HG03045 (cell line): Measurements from ENCODE around the gene ATE1.
"Not testable (repeated sequence)": the region's sequence is repeated elsewhere in the genome, so short reads cannot be mapped to it uniquely, and the experiment has no call there.

ENCODE experiments used
- ATAC-seq: cut with Tn5 transposase; IDR thresholded peaks from one replicate; pipeline ENCODE4 v1.9.1; 2021; ENCODE audit warnings: mild to moderate bottlenecking, moderate library complexity; ENCODE audit not compliant: unreplicated experiment

The ATE1 gene

DNA sequence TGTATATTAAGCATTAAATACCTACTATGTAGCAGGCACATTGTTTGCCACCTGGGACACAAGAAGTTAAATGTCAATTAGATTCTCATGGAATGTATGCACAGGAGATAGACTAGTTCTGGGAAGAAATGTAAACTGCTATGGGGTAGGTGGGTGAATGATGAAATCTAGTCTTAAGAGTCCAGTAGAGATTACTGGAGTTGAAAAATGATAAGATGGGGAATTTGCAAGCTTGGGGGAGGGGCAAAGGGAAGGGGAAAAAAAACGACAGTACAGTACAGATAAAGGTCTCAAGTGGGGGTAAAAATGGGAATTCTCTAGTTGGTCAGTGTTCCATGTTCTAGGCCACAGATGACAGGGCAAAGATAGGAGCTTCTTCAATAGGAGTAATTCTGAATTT, 94.4 kb downstream of the ATE1 start:
- no peak for ATAC-seq

DNA sequence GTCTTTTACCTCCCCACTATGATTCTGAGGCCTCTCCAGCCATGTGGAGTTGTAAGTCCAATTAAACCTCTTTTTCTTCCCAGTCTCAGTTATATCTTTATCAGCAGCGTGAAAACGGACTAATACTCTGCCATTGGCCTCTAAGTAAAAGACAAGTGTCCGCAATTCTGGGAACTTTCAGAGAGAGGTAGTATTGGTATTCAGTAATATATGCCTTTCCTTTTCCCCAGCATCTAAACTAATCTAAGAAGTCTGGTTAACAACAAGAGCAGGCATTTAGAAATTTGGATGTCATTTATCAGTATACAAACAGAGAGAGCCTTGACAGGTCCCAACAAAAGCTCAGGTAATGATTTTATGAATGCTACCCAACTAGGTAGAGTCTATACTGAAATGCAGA, 95.2 kb downstream of the ATE1 start:
- ATAC-seq = no peak

DNA sequence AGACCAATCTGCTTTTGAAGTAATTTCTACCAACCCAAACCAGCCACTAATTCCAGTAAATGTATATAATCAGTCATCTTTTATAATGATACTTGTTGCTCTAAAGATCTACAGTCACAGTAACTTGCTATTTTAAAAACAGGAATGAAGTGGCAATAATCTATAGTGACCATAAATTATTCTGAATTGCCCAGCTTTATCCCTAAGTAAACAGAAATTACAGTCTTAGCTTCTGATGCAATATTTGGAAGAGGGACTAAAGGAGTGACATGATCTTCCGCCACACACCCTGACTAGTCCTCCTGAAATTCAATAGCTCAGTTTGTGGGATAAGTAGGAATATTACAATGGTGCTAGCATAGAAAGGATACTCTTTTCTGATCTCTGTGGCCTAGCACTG, 96.1 kb downstream of the ATE1 start:
- ATAC-seq = no peak

DNA sequence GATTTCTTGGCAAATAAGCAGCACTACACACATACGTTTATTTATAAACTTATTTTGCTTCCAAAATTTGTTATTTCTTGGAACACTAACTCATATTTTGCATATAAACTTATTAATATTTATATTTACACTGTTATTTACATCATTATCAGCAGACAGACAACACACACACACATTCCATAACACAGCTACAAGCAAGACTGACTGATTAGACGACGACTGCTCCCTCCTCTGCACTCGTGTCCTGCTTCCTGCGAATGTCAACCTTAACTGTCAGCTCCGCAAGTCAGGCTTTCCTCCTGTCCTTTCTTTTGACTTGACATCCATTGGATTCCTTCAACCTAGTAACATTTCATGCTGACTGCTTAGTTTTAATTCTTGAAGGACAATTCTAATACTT, 96.6 kb downstream of the ATE1 start:
- no peak for ATAC-seq

DNA sequence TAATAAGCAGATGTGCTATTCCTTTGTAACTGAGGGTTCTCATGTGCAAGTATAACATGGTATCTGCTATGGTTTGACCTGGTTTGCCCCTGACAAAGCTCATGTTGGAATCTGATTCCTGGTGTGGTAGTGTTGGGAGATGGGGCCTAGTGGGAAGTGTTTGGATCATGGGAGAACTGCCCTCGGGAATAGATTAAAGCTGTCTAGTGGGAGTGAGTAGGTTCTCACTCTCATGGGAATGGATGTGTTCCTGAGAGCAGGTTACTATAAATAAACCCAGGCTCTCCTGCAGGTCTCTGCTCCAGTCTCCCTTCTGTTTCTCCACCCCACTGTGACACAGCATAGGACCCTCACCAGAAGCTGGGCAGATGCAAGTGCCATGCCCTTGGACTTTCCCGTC, 97.7 kb downstream of the ATE1 start:
- no peak for ATAC-seq

DNA sequence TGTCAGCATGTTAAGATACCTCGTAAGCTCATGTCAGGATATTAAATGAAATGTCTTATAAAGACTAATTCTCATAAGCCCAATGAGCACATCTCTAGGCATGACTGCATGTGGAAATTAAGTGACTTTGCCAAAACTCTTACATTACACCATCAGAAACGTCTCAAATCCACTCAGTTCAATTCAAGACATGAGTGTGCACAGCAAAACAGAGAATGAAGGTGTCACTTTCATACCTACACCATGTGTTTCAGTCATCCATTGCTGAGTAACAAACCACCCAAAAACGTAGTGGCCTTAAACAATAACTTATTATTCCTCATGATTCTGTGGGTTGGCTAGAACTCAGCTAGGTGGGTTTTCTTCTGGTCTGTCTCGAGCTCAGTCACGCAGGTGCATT, 99.8 kb downstream of the ATE1 start:
- ATAC-seq = no peak

DNA sequence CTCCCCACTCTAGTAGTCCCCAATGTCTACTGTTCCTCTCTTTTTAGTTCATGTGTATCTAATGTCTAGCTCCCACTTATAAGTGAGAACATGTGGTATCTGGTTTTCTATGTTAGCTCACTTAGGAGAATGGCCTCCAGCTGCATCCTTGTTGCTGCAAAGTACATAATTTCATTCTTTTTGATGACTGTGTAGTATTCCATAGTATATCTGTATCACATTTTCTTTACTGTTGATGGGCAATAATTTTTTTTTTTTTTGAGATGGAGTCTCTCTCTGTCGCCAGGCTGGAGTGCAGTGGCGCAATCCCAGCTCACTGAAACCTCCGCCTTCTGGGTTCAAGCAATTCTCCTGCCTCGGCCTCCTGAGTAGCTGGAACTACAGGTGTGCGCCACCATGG, 101.1 kb downstream of the ATE1 start:
- ATAC-seq = not testable (repeated sequence)

DNA sequence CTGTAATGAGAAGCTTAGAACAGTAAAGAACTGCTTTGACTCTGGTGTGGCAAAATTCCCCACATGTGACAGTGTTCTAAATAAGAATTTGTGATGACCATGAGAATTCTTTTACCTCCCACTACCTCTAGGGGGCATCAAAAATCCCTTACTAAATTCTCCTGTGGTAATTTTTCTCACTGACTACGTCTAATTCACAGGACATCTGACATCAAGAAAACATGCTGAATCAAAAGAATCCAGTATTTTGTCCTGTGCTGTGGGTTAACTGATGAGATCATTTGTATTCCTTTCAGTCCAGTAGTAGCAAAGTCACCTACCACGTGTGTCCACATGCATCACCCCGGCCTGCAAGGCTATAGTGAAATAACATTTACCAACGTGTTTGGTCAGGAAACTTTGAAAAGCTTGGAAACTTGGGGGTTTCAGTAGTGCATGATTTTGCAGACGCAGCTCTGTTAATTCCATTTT, 103.8 kb downstream of the ATE1 start:
- no peak for ATAC-seq

DNA sequence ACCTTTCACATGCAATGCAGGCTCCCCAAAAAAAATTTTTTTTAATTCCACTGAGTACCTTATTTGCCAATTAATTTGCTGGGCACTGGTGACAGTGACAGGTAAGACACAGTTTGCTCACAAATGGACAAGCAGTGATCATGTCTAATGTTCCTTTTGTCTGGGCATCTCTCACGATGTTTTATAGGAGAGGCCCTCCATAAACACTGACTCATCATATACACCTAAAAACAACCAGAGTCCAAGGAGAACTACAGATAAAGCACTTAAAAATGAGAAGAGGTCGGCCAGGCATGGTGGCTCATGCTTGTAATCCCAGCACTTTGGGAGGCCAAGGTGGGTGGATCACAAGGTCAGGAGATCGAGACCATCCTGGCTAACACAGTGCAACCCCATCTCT, 105.1 kb downstream of the ATE1 start:
- ATAC-seq = no peak

DNA sequence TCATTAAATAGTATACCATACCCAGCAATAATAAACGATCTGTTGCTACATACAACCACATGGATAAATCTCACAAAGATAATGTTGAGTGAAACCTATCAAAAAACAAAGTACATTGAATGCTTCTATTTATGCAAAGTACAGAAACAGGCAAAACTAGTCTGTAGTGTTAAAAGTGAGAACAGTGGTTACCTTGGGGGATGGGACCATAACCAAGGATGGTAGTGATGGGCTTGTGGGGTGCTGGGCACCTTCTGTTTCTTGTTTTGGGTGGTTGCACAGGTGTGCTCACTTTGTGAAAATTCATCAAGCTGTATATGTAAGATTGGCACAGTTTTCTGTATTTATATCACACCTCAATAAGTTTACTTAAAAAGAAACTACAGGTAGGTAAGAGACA, 105.7 kb downstream of the ATE1 start:
- no peak for ATAC-seq

DNA sequence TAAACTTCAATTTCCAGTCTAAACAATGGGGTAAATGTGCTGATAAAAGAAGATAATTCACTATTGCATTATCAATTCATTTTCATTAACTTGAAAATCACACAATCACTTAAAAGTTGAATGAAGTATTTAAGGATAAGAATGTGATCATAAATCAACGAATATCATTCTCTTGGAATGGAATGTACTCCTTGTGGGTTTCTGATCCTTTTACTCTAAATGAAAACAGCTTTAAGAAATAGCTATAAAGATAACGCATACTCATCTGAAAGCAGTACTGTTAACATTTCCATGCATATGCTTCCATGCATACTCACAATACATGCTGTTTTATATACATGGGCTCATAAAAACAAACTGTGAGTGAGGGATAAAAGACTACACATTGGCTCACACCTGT, 108.8 kb downstream of the ATE1 start:
- no peak for ATAC-seq

DNA sequence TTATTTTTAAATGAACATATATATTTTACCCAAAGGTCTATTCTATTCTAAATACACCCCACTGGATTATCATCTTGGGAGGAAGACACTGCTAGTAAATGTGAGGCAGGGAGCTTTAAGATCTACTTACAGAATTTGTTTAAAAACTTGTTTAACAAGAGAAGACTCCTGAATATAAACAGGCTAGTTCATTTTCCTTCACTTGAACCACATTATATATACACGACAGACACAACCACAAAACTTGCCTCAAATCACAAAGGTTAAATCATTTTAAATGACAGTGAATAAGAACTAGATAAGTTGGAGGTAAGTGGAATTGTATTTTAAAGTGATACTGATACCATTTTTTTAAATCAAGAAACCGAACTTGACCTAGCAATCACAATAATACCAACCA, 109.2 kb downstream of the ATE1 start:
- ATAC-seq = no peak

DNA sequence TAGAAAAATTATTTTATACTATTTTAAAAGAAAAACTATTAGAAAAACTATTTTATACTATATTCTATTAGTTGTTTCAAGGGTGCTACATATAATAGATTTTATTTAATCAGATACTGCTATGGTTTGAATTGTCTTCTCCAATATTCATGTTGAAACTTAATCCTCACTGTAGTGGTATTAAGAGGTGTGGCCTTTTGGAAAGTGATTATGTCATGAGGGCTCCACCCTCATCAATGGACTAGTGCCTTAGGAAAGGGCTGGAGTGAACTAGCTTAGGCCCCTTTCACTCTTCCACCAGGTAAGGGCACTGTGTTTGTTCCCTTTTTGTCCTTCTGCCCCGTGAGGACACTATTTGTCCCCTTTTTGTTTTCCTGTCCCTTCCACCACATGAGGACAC, 111.6 kb downstream of the ATE1 start:
- no peak for ATAC-seq

DNA sequence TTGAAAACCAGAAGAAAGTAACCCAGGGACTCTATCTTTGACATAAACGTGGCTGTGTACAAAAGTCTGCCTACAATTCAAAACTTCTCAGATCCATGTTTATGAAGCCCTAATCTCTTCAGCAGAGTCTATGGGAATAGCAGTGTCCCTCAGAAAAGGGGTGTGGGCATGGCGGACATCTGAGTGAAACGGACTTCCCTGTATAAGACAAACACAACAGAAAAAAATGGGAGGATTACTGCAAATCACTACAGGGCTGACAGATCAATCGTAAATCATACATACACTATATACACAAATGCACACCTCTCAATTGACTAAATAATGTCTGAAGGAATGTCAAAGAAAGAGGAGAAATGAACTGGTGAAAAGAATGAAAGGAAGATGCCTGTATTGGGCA, 114.0 kb downstream of the ATE1 start:
- ATAC-seq = no peak

DNA sequence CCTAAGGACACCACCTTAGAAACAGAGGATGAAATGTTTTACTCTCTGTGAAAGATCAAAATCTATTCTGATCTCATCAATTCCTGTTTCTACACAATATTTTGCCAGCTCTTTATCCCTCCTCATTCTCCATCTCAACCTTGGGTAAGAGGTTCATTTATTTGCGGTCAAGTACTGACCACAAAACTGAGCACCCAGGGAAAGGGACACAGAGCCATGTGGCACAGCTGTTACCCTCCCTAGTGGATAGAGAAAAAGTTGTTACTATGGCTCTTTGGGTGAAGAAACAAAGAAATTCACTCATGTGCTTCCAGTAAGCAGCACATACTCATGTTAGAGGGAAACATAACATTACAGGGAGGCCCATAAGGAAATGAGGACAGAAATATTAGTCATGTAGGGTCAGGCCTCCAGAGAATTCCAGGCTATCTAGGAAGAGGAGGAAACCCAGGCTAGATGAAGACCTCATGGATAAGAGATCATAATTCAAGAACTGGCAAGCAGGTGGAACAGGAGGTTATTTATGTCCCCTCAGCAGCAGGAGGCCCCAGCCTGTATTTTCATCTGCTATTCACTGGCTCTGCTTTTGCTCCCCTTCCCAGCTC, 114.5 kb downstream of the ATE1 start:
- no peak for ATAC-seq

DNA sequence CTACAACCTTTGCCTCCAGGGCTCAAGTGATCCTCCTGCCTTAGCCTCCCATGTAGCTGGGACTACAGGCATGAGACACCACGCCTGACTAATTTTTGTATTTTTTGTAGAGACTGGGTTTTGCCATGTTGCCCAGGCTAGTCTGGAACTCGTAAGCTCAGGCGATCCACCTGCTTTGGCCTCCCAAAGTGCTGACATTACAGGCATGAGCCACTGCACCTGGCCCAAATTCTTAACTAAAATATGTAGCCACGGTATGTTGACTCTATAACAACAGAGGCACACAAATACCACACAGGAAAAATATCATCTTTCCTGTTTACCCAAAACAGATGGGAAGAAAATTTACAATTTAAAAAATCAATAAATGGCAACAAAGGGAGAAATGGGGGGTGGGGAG, 115.8 kb downstream of the ATE1 start:
- no peak for ATAC-seq

DNA sequence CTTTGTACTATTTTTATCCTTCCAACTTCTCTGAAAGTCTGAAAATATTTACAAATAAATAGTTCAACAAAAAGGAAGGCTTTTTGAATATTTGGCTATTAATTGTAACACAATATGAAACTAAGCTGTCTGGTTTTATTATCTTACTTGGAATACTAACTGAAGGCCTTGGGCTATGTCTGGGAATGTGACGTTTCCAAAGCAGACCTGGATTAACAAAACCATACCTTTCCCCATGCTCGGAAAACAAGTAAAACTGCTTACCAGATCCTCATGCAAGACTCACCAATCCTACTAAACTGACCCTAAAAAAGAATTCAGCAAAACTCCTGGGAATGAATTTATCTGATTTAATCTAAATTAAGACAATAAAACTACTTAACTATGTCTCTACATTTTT, 116.4 kb downstream of the ATE1 start:
- no peak for ATAC-seq

DNA sequence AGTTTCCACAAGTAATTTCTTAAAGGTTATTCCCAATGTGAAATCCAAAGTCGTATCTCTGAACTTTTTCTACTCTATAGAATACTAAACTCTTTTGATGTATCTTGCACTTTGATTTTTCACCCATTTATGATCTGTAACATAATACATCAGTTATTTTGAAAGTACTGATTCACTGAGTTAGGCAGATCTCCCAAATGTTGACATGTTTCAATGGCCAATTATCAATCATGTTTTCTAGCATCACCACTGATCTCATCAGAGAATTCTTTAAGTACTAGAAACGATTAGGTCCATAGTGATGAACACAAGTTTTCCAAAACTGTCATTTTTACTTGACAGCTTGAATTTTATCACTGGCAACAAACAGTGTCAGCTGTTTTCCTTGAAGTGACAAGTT, 119.0 kb downstream of the ATE1 start:
- no peak for ATAC-seq

DNA sequence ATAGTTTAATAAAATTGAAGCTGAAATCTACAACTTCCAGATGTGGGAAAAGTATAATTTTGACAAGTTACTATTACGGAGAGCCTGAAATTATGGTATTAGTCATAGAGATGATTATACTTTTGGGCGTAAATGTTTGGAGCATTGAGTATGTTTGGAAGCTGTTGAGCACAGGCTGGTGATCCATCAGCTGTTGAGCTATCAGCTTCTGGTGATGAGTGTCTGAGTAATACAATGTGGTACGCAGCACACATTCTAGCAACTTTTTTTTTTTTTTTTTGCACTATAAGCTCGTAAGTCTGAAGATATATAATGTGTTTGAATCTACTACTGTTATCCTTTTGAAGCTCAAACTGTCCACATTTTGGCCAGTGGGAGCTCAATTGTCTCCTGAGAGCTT, 123.4 kb downstream of the ATE1 start:
- ATAC-seq = no peak

DNA sequence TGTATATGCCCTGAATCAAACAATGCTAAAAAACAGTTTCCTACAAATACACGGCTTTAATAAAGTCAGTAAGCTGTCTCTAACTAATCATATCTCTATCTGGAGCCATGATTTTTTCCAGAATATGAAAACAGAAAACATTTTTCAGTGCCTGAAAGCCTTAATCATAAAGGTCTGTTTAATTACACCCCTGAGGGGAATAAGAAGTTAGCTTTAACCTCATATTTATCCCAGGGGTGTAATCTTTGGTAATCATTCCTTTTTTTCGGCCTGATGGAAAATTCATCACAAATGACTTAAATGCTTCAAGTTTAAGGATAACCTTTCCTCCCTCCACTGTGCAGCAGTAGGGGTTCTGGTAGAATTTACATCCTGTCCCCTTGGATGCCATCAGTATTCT, 124.2 kb downstream of the ATE1 start:
- no peak for ATAC-seq

DNA sequence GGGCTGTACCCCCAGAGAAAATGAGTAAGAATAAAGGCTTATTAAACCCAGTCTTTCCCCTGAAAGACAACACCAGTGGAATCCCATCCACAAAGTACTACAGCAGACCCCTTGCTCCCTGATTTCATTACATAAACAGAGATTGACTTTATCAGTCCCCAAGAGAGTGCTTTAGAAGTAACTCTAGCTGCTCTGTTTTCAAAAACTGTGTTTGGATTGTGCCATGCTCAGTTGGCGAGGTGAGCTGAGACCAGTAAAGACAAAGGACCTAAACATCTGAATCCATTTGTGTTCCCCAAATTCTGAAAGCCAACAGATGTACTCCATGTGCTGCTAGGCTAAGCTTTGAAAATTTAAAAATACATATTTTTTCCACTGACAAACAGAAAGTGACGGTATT, 127.0 kb downstream of the ATE1 start:
- no peak for ATAC-seq

DNA sequence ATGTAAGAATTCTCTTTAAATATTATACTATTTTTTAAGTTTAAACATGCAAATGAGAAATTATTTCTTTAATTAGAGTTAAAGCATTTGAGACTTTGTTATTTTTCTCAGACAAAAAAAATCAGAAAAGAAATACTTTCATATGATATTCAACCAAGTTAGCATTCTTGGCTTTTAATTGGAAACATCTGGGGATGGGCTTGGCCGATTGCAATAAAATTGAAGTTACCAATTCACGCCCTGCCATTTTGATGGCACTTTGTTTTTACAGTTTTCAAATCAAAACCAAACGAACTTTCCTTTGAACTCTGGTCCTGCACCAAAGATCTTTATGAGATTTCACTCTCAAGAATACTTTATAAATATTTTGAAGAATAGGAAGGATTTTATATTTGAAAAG, 127.7 kb downstream of the ATE1 start:
- ATAC-seq = no peak

DNA sequence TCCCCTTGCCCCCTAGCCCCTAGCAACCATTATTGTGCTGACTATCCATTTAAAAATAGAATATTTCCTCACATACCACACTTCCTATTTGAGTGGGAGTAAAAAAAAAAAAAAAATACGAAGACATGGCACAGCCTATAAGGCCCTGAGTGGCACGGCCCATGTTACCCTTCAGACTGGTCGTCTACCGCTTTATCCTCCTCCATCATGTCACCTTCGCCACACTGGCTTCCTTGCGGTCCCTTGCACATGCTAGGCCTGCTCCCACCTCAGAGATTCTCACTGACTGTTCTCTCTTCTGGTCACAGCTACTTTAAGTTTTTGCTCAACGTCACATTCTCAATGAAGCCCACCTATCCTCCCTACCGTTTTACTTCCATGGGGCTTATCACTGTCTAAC, 130.3 kb downstream of the ATE1 start:
- ATAC-seq = no peak

DNA sequence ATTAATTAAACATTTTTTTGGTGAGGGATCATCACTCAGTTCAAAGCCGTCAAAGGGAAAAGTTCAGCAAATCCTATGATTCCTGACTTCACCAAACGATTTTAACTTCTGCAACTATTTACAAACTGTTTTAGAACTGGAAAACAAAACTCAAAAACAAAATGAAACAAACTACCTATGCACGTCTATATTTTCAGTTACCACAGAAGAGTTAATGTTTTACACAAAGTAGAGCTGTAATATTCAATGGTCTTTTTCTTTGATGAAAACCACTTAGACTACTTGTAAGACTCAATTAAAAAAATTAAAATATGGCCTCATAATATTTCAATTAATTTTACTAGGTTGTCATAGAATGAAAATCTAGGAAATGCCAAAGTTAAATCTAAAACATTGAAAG, 131.5 kb downstream of the ATE1 start:
- ATAC-seq = no peak
